Stimulated activated CD4-positive, alpha-beta T cell treated with anti-CD3 and anti-CD28 coated beads, Interleukin-4, amount 100 ng/mL, for 24 hours (primary cell): ENCODE measurements around the gene EXOSC10.
"Not testable (repeated sequence)": the region's sequence is repeated elsewhere in the genome, so short reads cannot be mapped to it uniquely, and the experiment has no call there.

Source experiments
- DNase-seq: peaks from one replicate; pipeline ENCODE4 v3.0.0-alpha.2; 2020

Gene EXOSC10

GRCh38 chr1:11059968-11060830, 39.5 kb downstream of the EXOSC10 start, which contains the start of gene SRM:
Gene SRM, minus strand, starts transcription at chr1:11060018. Its CDS starts 75 bp downstream, at chr1:11059943.
- peak; percentile 90 for DNase-seq

- peak; percentile 25 for DNase-seq
These were observed 40.3 kb downstream of the EXOSC10 start for GRCh38 chr1:11059155-11059967.

- no peak for DNase-seq
These were observed 41.0 kb downstream of the EXOSC10 start for GRCh38 chr1:11058595-11059154.

GRCh38 chr1:11058026-11058425, 41.6 kb downstream of the EXOSC10 start:
- DNase-seq: no peak

- no peak for DNase-seq
These were observed 42.2 kb downstream of the EXOSC10 start for GRCh38 chr1:11057477-11057876.

- DNase-seq: no peak
These were observed 43.2 kb downstream of the EXOSC10 start for GRCh38 chr1:11056504-11056903.

- DNase-seq: no peak
These were observed 44.0 kb downstream of the EXOSC10 start for GRCh38 chr1:11055676-11056075.

GRCh38 chr1:11054666-11055065, 45.0 kb downstream of the EXOSC10 start:
- no peak for DNase-seq

- no peak for DNase-seq
These were observed 45.5 kb downstream of the EXOSC10 start for GRCh38 chr1:11054181-11054580.

GRCh38 chr1:11053758-11054137, 45.9 kb downstream of the EXOSC10 start:
- peak; percentile 25 for DNase-seq

- DNase-seq: peak; percentile 19
These were observed 46.6 kb downstream of the EXOSC10 start for GRCh38 chr1:11052839-11053757.

GRCh38 chr1:11051781-11052511, 47.7 kb downstream of the EXOSC10 start:
- peak; percentile 17 for DNase-seq

- DNase-seq: not testable (repeated sequence)
These were observed 48.5 kb downstream of the EXOSC10 start for GRCh38 chr1:11051121-11051520.

GRCh38 chr1:11046625-11047365, 52.9 kb downstream of the EXOSC10 start, which contains the start of gene MASP2:
Gene MASP2, minus strand, starts transcription at chr1:11047239. Its CDS starts 32 bp downstream, at chr1:11047207.
- DNase-seq: no peak

GRCh38 chr1:11046270-11046566, 53.5 kb downstream of the EXOSC10 start:
- DNase-seq: no peak

- DNase-seq: no peak
These were observed 54.0 kb downstream of the EXOSC10 start for GRCh38 chr1:11045428-11046269.

- DNase-seq: no peak
These were observed 54.7 kb downstream of the EXOSC10 start for GRCh38 chr1:11044849-11045427.

- no peak for DNase-seq
These were observed 55.4 kb downstream of the EXOSC10 start for GRCh38 chr1:11044086-11044848.
